SK-N-SH treated with all-trans-retinoic acid at 6 μM for 48 hours (cell line): ENCODE measurements around the gene PSMB8.

Experiments
- ATAC-seq: fragments of 200-7000 bp; cut with Tn5 transposase; 3 replicates; pipeline ENCODE4 v1.9.1; 2020; ENCODE audit warnings: mild to moderate bottlenecking, moderate library complexity
- ARNTL ChIP-seq: fragments of 450-650 bp; formaldehyde crosslinking; IDR thresholded peaks from 2 replicates; pipeline ENCODE4 v1.5.0; 2020; ENCODE audit warnings: low read depth, mild to moderate bottlenecking, moderate library complexity, borderline replicate concordance
- BACH2 ChIP-seq: fragments of 250-450 bp; sonication (Bioruptor Pico); IDR thresholded peaks from 2 replicates; pipeline ENCODE4 v1.9.0; 2021; ENCODE audit warnings: mild to moderate bottlenecking, borderline replicate concordance
- CSDC2 ChIP-seq: fragments of 250-450 bp; sonication (Bioruptor Pico); IDR thresholded peaks from 2 replicates; pipeline ENCODE4 v1.5.0; 2020; ENCODE audit warnings: mild to moderate bottlenecking, moderate library complexity
- ESRRG ChIP-seq: fragments of 250-450 bp; sonication (Bioruptor Pico); IDR thresholded peaks from 2 replicates; pipeline ENCODE4 v1.6.1; 2021; ENCODE audit warnings: mild to moderate bottlenecking
- GLIS3 ChIP-seq: fragments of 250-450 bp; sonication (Bioruptor Pico); IDR thresholded peaks from 2 replicates; pipeline ENCODE4 v1.5.0; 2020; ENCODE audit warnings: mild to moderate bottlenecking, moderate library complexity
- ISL1 ChIP-seq: fragments of 250-450 bp; sonication (Bioruptor Pico); IDR thresholded peaks from 2 replicates; pipeline ENCODE4 v2.1.2; 2022; ENCODE audit warnings: mild to moderate bottlenecking, moderate library complexity
- OSR1 ChIP-seq: fragments of 250-450 bp; sonication (Bioruptor Pico); IDR thresholded peaks from 2 replicates; pipeline ENCODE4 v1.8.0; 2022; ENCODE audit warnings: moderate library complexity, mild to moderate bottlenecking, inconsistent platforms
- PPARA ChIP-seq: fragments of 250-450 bp; sonication (Bioruptor Pico); IDR thresholded peaks from 2 replicates; pipeline ENCODE4 v1.5.0; 2020; ENCODE audit warnings: mild to moderate bottlenecking, borderline replicate concordance
- RARB ChIP-seq: fragments of 250-450 bp; sonication (Bioruptor Pico); IDR thresholded peaks from 2 replicates; pipeline ENCODE4 v1.8.0; 2021; ENCODE audit warnings: mild to moderate bottlenecking, moderate library complexity
- SNAI2 ChIP-seq: fragments of 250-450 bp; sonication (Bioruptor Pico); IDR thresholded peaks from 2 replicates; pipeline ENCODE4 v1.5.0; 2020; ENCODE audit warnings: mild to moderate bottlenecking, moderate library complexity
- TCF4 ChIP-seq: fragments of 250-450 bp; sonication (Bioruptor Pico); IDR thresholded peaks from 2 replicates; pipeline ENCODE4 v1.8.0; 2021; ENCODE audit warnings: mild to moderate bottlenecking, moderate library complexity, borderline replicate concordance
- TOX ChIP-seq: fragments of 250-450 bp; sonication (Bioruptor Pico); IDR thresholded peaks from 2 replicates; pipeline ENCODE4 v1.8.0; 2021; ENCODE audit warnings: mild to moderate bottlenecking, moderate library complexity, borderline replicate concordance
- ZC3H10 ChIP-seq: fragments of 250-450 bp; sonication (Bioruptor Pico); IDR thresholded peaks from 2 replicates; pipeline ENCODE4 v1.5.1; 2021; ENCODE audit warnings: mild to moderate bottlenecking, moderate library complexity
- ZNF565 ChIP-seq: fragments of 450-650 bp; formaldehyde crosslinking; conservative IDR thresholded peaks from 2 replicates; pipeline ENCODE4 v1.5.0; 2020; ENCODE audit warnings: low read depth, mild to moderate bottlenecking, moderate library complexity
- ZNF70 ChIP-seq: fragments of 450-650 bp; formaldehyde crosslinking; IDR thresholded peaks from 2 replicates; pipeline ENCODE4 v1.5.0; 2020; ENCODE audit warnings: mild to moderate bottlenecking, moderate library complexity
- ZNF8 ChIP-seq: fragments of 450-650 bp; formaldehyde crosslinking; IDR thresholded peaks from 2 replicates; pipeline ENCODE4 v1.5.0; 2020; ENCODE audit warnings: mild to moderate bottlenecking, moderate library complexity
- TF ChIP-seq, protein P1 (sequence below): fragments of 250-450 bp; sonication (Bioruptor Pico); IDR thresholded peaks from 2 replicates; pipeline ENCODE4 v1.5.1; 2020; ENCODE audit warnings: low read depth, mild to moderate bottlenecking, moderate library complexity
- TF ChIP-seq, protein P2 (sequence below): fragments of 250-450 bp; sonication (Bioruptor Pico); IDR thresholded peaks from 2 replicates; pipeline ENCODE4 v1.8.0; 2020; ENCODE audit warnings: mild to moderate bottlenecking, moderate library complexity, borderline replicate concordance
- TF ChIP-seq, protein P3 (sequence below): fragments of 250-450 bp; sonication (Bioruptor Pico); IDR thresholded peaks from 2 replicates; pipeline ENCODE4 v1.5.1; 2021; ENCODE audit warnings: mild to moderate bottlenecking, moderate library complexity

PSMB8 gene

DNA sequence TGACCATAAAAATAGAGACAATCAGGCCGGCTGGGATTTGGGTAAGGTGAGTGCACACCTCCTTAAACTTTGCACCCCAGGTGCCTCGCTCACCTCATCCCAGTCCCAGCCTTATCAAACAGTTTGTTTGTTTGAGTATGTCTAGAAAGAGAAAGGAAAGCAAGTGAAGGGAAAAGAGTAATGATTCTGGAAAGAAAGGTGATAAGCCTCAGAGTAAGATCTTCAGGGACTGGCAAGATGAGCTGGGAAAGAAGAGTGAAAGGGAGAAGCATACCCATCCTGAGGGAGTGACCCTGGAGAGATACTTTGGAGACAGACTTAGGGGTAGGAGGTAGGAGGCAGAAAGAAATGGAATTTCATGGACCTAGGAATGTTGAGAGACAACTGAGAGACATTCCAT lies 7.0 kb downstream of the PSMB8 start:
- no peak for TF ChIP-seq ARNTL (CRISPR knock-in tag)
- TF ChIP-seq TCF4 (CRISPR knock-in tag): no peak
- no peak for TF ChIP-seq ZC3H10 (CRISPR knock-in tag)
- no peak for TF ChIP-seq ESRRG (CRISPR knock-in tag)
- TF ChIP-seq OSR1 (CRISPR knock-in tag): no peak
- TF ChIP-seq ISL1 (CRISPR knock-in tag): no peak
- TF ChIP-seq, protein P1, sequence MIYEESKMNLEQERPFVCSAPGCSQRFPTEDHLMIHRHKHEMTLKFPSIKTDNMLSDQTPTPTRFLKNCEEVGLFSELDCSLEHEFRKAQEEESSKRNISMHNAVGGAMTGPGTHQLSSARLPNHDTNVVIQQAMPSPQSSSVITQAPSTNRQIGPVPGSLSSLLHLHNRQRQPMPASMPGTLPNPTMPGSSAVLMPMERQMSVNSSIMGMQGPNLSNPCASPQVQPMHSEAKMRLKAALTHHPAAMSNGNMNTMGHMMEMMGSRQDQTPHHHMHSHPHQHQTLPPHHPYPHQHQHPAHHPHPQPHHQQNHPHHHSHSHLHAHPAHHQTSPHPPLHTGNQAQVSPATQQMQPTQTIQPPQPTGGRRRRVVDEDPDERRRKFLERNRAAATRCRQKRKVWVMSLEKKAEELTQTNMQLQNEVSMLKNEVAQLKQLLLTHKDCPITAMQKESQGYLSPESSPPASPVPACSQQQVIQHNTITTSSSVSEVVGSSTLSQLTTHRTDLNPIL (CRISPR knock-in tag): no peak
- TF ChIP-seq ZNF8: no peak
- TF ChIP-seq, all 23 proteins: peak for 0
- no peak for ATAC-seq

DNA sequence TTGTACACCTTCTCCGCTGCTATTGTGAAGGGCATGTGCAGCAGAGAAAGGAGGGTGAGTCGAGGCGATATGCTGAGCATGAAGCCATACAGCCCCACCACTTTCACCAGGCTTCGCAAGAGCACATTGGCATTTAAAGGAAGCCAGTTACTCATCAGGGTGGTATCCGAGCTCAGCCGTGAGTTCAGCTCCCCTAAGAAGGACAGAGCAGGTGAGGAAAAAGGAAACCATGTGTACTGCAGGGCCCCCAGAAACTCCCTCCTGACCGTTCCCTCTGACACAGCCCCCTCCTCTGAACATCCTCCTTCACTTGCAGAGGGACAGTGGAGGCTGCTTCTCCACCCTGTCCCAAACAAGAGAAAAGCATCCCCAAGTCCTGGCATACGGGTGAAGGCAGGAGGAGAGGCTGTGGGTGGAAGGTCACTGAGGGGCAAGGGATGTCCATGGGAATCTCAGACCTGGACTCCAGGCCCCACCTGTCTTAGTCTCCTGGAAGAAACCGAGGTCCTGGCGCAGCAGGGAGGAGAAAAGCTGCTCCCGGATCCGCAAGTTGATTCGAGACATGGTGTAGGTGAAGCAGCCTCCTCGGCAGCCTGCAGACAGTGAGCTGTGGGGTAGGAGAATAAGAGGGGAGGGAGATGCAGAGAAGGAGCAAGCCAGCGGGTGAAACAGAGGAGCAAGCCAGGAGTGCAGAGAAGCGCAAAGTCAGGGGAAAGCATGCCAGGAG lies 8.5 kb downstream of the PSMB8 start:
- no peak for ATAC-seq
- no peak for TF ChIP-seq ZC3H10 (CRISPR knock-in tag)

DNA sequence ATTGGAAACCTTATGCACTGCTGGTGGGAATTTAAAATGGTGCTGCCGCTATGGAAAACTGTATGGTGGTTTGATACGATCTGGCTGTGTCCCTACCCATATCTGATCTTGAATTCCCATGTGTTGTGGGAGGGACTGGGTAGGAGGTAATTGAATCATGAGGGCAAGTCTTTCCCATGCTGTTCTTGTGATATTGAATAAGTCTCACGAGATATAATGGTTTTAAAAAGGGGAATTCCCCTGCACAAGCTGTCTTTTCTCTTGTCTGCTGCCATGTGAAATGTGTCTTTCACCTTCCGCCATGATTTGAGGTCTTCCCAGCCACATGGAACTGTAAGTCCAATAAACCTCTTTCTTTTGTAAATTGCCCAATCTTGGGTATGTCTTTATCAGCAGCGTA lies 10.2 kb downstream of the PSMB8 start:
- TF ChIP-seq, protein P1 (CRISPR knock-in tag): no peak
- TF ChIP-seq, protein P2, sequence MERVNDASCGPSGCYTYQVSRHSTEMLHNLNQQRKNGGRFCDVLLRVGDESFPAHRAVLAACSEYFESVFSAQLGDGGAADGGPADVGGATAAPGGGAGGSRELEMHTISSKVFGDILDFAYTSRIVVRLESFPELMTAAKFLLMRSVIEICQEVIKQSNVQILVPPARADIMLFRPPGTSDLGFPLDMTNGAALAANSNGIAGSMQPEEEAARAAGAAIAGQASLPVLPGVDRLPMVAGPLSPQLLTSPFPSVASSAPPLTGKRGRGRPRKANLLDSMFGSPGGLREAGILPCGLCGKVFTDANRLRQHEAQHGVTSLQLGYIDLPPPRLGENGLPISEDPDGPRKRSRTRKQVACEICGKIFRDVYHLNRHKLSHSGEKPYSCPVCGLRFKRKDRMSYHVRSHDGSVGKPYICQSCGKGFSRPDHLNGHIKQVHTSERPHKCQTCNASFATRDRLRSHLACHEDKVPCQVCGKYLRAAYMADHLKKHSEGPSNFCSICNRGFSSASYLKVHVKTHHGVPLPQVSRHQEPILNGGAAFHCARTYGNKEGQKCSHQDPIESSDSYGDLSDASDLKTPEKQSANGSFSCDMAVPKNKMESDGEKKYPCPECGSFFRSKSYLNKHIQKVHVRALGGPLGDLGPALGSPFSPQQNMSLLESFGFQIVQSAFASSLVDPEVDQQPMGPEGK (CRISPR knock-in tag): no peak
- TF ChIP-seq ZNF565 (CRISPR knock-in tag) (no peak), BACH2 (no peak)
- no peak for ATAC-seq

DNA sequence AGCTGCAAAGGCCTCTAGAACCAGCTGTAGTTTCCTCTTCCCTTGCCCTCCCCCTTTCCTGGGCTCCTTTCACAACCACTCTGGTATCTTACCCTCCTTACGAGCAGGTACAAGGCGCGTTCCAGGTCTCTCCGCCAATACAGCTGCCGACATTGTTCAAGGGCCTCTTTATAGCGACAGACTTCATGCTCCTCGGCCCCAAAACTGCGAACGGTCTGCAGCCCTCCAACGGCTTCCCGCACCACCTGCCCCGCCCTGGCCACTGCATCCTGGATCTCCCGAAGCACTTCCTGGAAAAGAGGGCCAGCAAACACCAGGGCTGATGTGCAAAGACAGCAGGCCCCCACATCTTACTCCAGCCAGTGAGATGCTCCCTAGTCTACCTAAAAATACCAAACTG lies 11.3 kb downstream of the PSMB8 start:
- TF ChIP-seq TOX (no peak), ESRRG (CRISPR knock-in tag) (no peak), CSDC2 (CRISPR knock-in tag) (no peak), OSR1 (CRISPR knock-in tag) (no peak), RARB (CRISPR knock-in tag) (no peak), ISL1 (CRISPR knock-in tag) (no peak), TCF4 (CRISPR knock-in tag) (no peak), ZNF565 (CRISPR knock-in tag) (no peak), ZNF70 (CRISPR knock-in tag) (no peak), ARNTL (CRISPR knock-in tag) (no peak), ZNF8 (no peak), PPARA (CRISPR knock-in tag) (no peak)
- TF ChIP-seq, protein P1 (CRISPR knock-in tag): no peak
- TF ChIP-seq, protein P2 (CRISPR knock-in tag): no peak
- ATAC-seq: no peak

DNA sequence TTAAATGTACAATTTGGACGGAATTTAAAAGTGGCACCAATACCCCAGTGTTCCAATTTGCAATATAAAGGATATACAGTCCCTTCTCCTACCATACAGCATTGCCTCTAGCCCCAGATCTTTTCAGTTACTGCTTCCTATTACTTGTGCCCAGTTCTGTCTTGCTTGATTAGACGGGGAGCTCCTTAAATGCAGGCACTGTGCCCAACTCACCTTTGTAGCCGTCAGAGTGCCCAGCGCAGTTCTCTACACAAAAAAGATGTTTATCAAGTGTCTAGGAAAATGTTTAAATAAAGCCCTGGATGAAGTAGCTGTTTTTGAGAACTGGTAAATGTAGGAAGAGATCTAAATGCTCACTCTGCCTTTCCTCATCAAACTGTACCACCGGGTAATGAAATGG lies 12.9 kb downstream of the PSMB8 start:
- no peak for ATAC-seq
- TF ChIP-seq, protein P3, sequence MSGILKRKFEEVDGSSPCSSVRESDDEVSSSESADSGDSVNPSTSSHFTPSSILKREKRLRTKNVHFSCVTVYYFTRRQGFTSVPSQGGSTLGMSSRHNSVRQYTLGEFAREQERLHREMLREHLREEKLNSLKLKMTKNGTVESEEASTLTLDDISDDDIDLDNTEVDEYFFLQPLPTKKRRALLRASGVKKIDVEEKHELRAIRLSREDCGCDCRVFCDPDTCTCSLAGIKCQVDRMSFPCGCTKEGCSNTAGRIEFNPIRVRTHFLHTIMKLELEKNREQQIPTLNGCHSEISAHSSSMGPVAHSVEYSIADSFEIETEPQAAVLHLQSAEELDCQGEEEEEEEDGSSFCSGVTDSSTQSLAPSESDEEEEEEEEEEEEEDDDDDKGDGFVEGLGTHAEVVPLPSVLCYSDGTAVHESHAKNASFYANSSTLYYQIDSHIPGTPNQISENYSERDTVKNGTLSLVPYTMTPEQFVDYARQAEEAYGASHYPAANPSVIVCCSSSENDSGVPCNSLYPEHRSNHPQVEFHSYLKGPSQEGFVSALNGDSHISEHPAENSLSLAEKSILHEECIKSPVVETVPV (CRISPR knock-in tag): no peak
- TF ChIP-seq, protein P2 (CRISPR knock-in tag): no peak
- no peak for TF ChIP-seq GLIS3 (CRISPR knock-in tag)
- no peak for TF ChIP-seq ISL1 (CRISPR knock-in tag)
- TF ChIP-seq TOX: no peak
- no peak for TF ChIP-seq SNAI2 (CRISPR knock-in tag)
- no peak for TF ChIP-seq ZNF70 (CRISPR knock-in tag)
- TF ChIP-seq, protein P1 (CRISPR knock-in tag): no peak
- TF ChIP-seq BACH2: no peak
